Esophagus muscularis mucosa (tissue), 4 donors: ENCODE measurements around the gene PLCXD3.

Experiments
- EP300 ChIP-seq: sonication (generic); formaldehyde crosslinking; IDR thresholded peaks from one replicate; pipeline ENCODE4 v1.6.1; 2017; ENCODE audit warnings: antibody characterized with exemption
- POLR2A ChIP-seq: fragments of 450-650 bp; IDR thresholded peaks from one replicate; pipeline ENCODE4 v1.6.1; 2017; ENCODE audit warnings: antibody characterized with exemption, moderate library complexity, mild to moderate bottlenecking, low read depth
- TF ChIP-seq, protein P1 (sequence below), 3 experiments: fragments of 200-600 bp in 2 of 3; fragments of 450-650 bp in 1 of 3; sonication (generic) in 2 of 3; IDR thresholded peaks; one replicate each; pipeline ENCODE4 v1.5.1; 2017 to 2019; ENCODE audit warnings: antibody characterized with exemption in 3 of 3, mild to moderate bottlenecking in 2 of 3, moderate library complexity in 1 of 3

- TF ChIP-seq, protein P1, sequence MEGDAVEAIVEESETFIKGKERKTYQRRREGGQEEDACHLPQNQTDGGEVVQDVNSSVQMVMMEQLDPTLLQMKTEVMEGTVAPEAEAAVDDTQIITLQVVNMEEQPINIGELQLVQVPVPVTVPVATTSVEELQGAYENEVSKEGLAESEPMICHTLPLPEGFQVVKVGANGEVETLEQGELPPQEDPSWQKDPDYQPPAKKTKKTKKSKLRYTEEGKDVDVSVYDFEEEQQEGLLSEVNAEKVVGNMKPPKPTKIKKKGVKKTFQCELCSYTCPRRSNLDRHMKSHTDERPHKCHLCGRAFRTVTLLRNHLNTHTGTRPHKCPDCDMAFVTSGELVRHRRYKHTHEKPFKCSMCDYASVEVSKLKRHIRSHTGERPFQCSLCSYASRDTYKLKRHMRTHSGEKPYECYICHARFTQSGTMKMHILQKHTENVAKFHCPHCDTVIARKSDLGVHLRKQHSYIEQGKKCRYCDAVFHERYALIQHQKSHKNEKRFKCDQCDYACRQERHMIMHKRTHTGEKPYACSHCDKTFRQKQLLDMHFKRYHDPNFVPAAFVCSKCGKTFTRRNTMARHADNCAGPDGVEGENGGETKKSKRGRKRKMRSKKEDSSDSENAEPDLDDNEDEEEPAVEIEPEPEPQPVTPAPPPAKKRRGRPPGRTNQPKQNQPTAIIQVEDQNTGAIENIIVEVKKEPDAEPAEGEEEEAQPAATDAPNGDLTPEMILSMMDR (IDR thresholded peaks at IDR 0.05) = no peak
- TF ChIP-seq POLR2A (no peak), EP300 (no peak)
Measured at GRCh38 chr5:41392016-41392415, 118.4 kb downstream of the PLCXD3 start.
